Spleen (tissue), 7 donors: ENCODE results near the gene TBC1D32.

Experiments
- CTCF ChIP-seq, 11 experiments: fragments of 200-600 bp in 7 of 11; fragments of 450-650 bp in 4 of 11; sonication (generic) in 4 of 11; IDR thresholded peaks in 8 of 11; conservative IDR thresholded peaks in 3 of 11; 1 replicate in 7 of 11; 2 replicates in 4 of 11; pipeline versions ENCODE4 v1.4.0 to v1.8.0; 2016 to 2021; ENCODE audit warnings: antibody characterized with exemption in 11 of 11, inconsistent platforms in 4 of 11, mild to moderate bottlenecking in 1 of 11
- POLR2AphosphoS5 ChIP-seq, 3 donors: sonication (generic); formaldehyde crosslinking; IDR thresholded peaks; one replicate each; pipeline ENCODE4 v1.5.1; 2017; ENCODE audit warnings: antibody characterized with exemption in 3 of 3
- donor health status: DM: no; HTN: no; CAD: no; lungs with moderate emphysema.
- donor health status: DM: no; HTN: no; CAD: no.
- donor health status: DM: no; HTN: no; CAD: no.

- no peak for TF ChIP-seq CTCF (IDR thresholded peaks at IDR 0.05 in 8 of 11, conservative IDR thresholded peaks at IDR 0.05 in 3 of 11)
- TF ChIP-seq POLR2AphosphoS5 (IDR thresholded peaks at IDR 0.05) = no peak
Measured at GRCh38 chr6:121171879-121172278, 162.4 kb downstream of the TBC1D32 start.
